SK-N-SH (cell line): Measurements from ENCODE around the gene LMAN1L. TPM values are rescaled to one million over a fixed set of nuclear protein-coding genes. Genes with fewer than 3 reads are reported as not detected.

Source experiments
- CTCF ChIA-PET: fragments of 300-600, 350-600 bp; formaldehyde crosslinking; extraction: SDS; loops from one replicate; lab custom pipeline; 2021; lab: Yijun Ruan, JAX
- POLR2A ChIA-PET: fragments of 350-600 bp; sonication (Branson Sonifier 250); formaldehyde crosslinking; extraction: SDS; loops from one replicate; lab custom pipeline; 2020; ENCODE audit warnings: antibody characterized with exemption, inconsistent platforms; lab: Yijun Ruan, JAX
- DNase-seq: peaks from one replicate; pipeline ENCODE4 v3.0.0; 2012
- H2AFZ ChIP-seq: fragments of 200-600 bp; sonication (generic); 2 replicates; pipeline ENCODE4 v1.8.1; 2016; ENCODE audit warnings: antibody characterized with exemption, mild to moderate bottlenecking, low read depth
- H3F3A ChIP-seq: fragments of 200-600 bp; sonication (generic); replicated peaks from 2 replicates; pipeline ENCODE3; 2016; ENCODE audit warnings: antibody characterized with exemption, mild to moderate bottlenecking; ENCODE audit not compliant: insufficient read depth
- H3K27ac ChIP-seq, 2 experiments: fragments of 200-500 bp in 1 of 2; fragments of 200-600 bp in 1 of 2; sonication (Bioruptor generic) in 1 of 2; sonication (generic), shearing (Covaris generic) in 1 of 2; 2 replicates each; pipeline versions ENCODE4 v1.5.1 to v1.6.1; 2014 to 2016; ENCODE audit warnings: low read depth in 2 of 2, inconsistent platforms in 1 of 2, low read length in 1 of 2, mild to moderate bottlenecking in 1 of 2, mixed read lengths in 1 of 2
- H3K27me3 ChIP-seq: fragments of 200-600 bp; sonication (generic), shearing (Covaris generic); 2 replicates; pipeline ENCODE4 v1.6.1; 2016; ENCODE audit warnings: mixed run types; ENCODE audit not compliant: insufficient read depth
- H3K36me3 ChIP-seq, 2 experiments: fragments of 200-500 bp in 1 of 2; fragments of 200-600 bp in 1 of 2; sonication (Bioruptor generic) in 1 of 2; sonication (generic) in 1 of 2; replicated peaks in 1 of 2; 2 replicates each; pipeline versions ENCODE3 to v1.5.1; 2014 to 2016; ENCODE audit warnings: low read length in 1 of 2, mild to moderate bottlenecking in 1 of 2; ENCODE audit not compliant: insufficient read depth in 2 of 2, control insufficient read depth in 1 of 2
- H3K4me1 ChIP-seq, 2 experiments: fragments of 200-500 bp in 1 of 2; fragments of 200-600 bp in 1 of 2; sonication (Bioruptor generic) in 1 of 2; sonication (generic), shearing (Covaris generic) in 1 of 2; 2 replicates each; pipeline versions ENCODE4 v1.5.1 to v1.6.1; 2014 to 2016; ENCODE audit warnings: low read depth in 1 of 2, low read length in 1 of 2, mixed run types in 1 of 2; ENCODE audit not compliant: insufficient read depth in 2 of 2, control insufficient read depth in 1 of 2
- H3K4me2 ChIP-seq: fragments of 200-600 bp; sonication (generic), shearing (Covaris generic); 2 replicates; pipeline ENCODE4 v1.6.1; 2017; ENCODE audit warnings: mixed run types
- H3K4me3 ChIP-seq, 2 experiments: fragments of 200-500 bp in 1 of 2; fragments of 200-600 bp in 1 of 2; sonication (Bioruptor generic) in 1 of 2; sonication (generic), shearing (Covaris generic) in 1 of 2; 2 replicates each; pipeline versions ENCODE4 v1.5.1 to v1.8.1; 2014 to 2016; ENCODE audit warnings: low read depth in 2 of 2, inconsistent platforms in 1 of 2, low read length in 1 of 2, mild to moderate bottlenecking in 1 of 2, mixed read lengths in 1 of 2, moderate library complexity in 1 of 2
- H3K79me2 ChIP-seq: fragments of 200-600 bp; sonication (generic); 2 replicates; pipeline ENCODE4 v1.8.1; 2017; ENCODE audit warnings: mild to moderate bottlenecking; ENCODE audit not compliant: insufficient read depth
- H3K9ac ChIP-seq: fragments of 200-600 bp; sonication (generic); 2 replicates; pipeline ENCODE4 v1.6.1; 2017; ENCODE audit warnings: mixed run types
- H3K9me2 ChIP-seq: fragments of 200-600 bp; sonication (generic); 2 replicates; pipeline ENCODE4 v1.6.1; 2017; ENCODE audit warnings: mixed run types
- H3K9me3 ChIP-seq: fragments of 200-600 bp; sonication (generic); 2 replicates; pipeline ENCODE4 v1.6.1; 2017; ENCODE audit warnings: mixed run types, mild to moderate bottlenecking, moderate library complexity
- H4K20me1 ChIP-seq: fragments of 200-600 bp; sonication (generic); 2 replicates; pipeline ENCODE4 v1.6.1; 2017; ENCODE audit warnings: mild to moderate bottlenecking, mixed run types; ENCODE audit not compliant: insufficient read depth
- CTCF ChIP-seq: fragments of 200-600 bp; sonication (generic); IDR thresholded peaks from 2 replicates; pipeline ENCODE4 v1.6.1; 2017; ENCODE audit warnings: antibody characterized with exemption, mild to moderate bottlenecking, moderate library complexity
- EZH2phosphoT487 ChIP-seq: fragments of 200-600 bp; sonication (generic); IDR thresholded peaks from 2 replicates; pipeline ENCODE4 v1.6.1; 2017; ENCODE audit warnings: low read depth, mixed run types, mild to moderate bottlenecking, antibody characterized with exemption, moderate library complexity, borderline replicate concordance
- FOSL2 ChIP-seq: IDR thresholded peaks from 2 replicates; pipeline ENCODE4 v1.4.0; 2012; ENCODE audit warnings: low read depth, mild to moderate bottlenecking, moderate library complexity, borderline replicate concordance
- FOXJ3 ChIP-seq: sonication (generic); formaldehyde crosslinking; IDR thresholded peaks from 2 replicates; pipeline ENCODE4 v1.5.1; 2020; ENCODE audit warnings: mild to moderate bottlenecking, missing genetic modification reagents
- FOXM1 ChIP-seq: IDR thresholded peaks from 2 replicates; pipeline ENCODE4 v1.4.0; 2012; ENCODE audit warnings: low read depth, mild to moderate bottlenecking
- GABPA ChIP-seq: IDR thresholded peaks from 2 replicates; pipeline ENCODE4 v1.4.0; 2012; ENCODE audit warnings: low read depth, mild to moderate bottlenecking
- GATA2 ChIP-seq: sonication (generic); formaldehyde crosslinking; IDR thresholded peaks from 2 replicates; pipeline ENCODE4 v1.5.0; 2020; ENCODE audit warnings: mild to moderate bottlenecking, missing genetic modification reagents
- JUND ChIP-seq: IDR thresholded peaks from 2 replicates; pipeline ENCODE4 v1.4.0; 2012
- MEF2A ChIP-seq: IDR thresholded peaks from 2 replicates; pipeline ENCODE4 v1.4.0; 2012; ENCODE audit warnings: low read depth, borderline replicate concordance
- MXI1 ChIP-seq: IDR thresholded peaks from 2 replicates; pipeline ENCODE4 v1.6.1; 2012; ENCODE audit warnings: mild to moderate bottlenecking, low read depth, low read length, improper control_type of control experiment
- NRF1 ChIP-seq: IDR thresholded peaks from 2 replicates; pipeline ENCODE4 v1.6.1; 2012; ENCODE audit warnings: low read depth, mild to moderate bottlenecking, low read length
- POLR2AphosphoS5 ChIP-seq: IDR thresholded peaks from 2 replicates; pipeline ENCODE4 v1.6.1; 2012; ENCODE audit warnings: low read depth, low read length
- RAD21 ChIP-seq: IDR thresholded peaks from 2 replicates; pipeline ENCODE4 v1.6.1; 2012; ENCODE audit warnings: mild to moderate bottlenecking, low read length
- RCOR1 ChIP-seq: fragments of 150-350 bp; IDR thresholded peaks from 2 replicates; pipeline ENCODE4 v1.6.1; 2017; ENCODE audit warnings: antibody characterized with exemption, low read length
- RFX5 ChIP-seq: IDR thresholded peaks from 2 replicates; pipeline ENCODE4 v1.6.1; 2012; ENCODE audit warnings: mild to moderate bottlenecking, improper control_type of control experiment, low read length
- RXRA ChIP-seq: IDR thresholded peaks from 2 replicates; pipeline ENCODE4 v1.4.0; 2012; ENCODE audit warnings: low read depth, mild to moderate bottlenecking, borderline replicate concordance
- SIN3A ChIP-seq: IDR thresholded peaks from 2 replicates; pipeline ENCODE4 v1.6.1; 2012; ENCODE audit warnings: low read depth, mild to moderate bottlenecking, low read length, moderate library complexity, borderline replicate concordance
- SMC3 ChIP-seq: IDR thresholded peaks from 2 replicates; pipeline ENCODE4 v1.6.1; 2012; ENCODE audit warnings: low read depth, low read length, improper control_type of control experiment
- TAF1 ChIP-seq: IDR thresholded peaks from 2 replicates; pipeline ENCODE4 v1.6.1; 2012; ENCODE audit warnings: low read depth, mild to moderate bottlenecking, low read length, moderate library complexity, borderline replicate concordance
- USF1 ChIP-seq: IDR thresholded peaks from 2 replicates; pipeline ENCODE4 v1.4.0; 2012; ENCODE audit warnings: low read depth, borderline replicate concordance
- ZBTB33 ChIP-seq: IDR thresholded peaks from 2 replicates; pipeline ENCODE4 v1.4.0; 2012; ENCODE audit warnings: low read depth, borderline replicate concordance
- WGBS: methylation state at CpG from one replicate; pipeline ENCODE4 v1.1.6; 2017; ENCODE audit warnings: low lambda C conversion rate; 5-methylcytosine and 5-hydroxymethylcytosine counted together
- polyA plus RNA-seq, 3 experiments: library from polyadenylated mRNA; depleted of rRNA; stranded (reverse); fragments of >200 nt; gene quantifications; 2 replicates each; pipeline ENCODE4 v1.2.3, GENCODE V29; 2012
- TF ChIP-seq, protein P1 (sequence below): IDR thresholded peaks from 2 replicates; pipeline ENCODE4 v1.4.0; 2012; ENCODE audit warnings: low read depth
- TF ChIP-seq, protein P2 (sequence below): IDR thresholded peaks from 2 replicates; pipeline ENCODE4; 2012

Gene LMAN1L
- polyA plus RNA-seq, 1 of the 3 experiments (the other 2 are of a cell fraction), result 0.02 TPM

GRCh38 chr15:74804935-74805334, 7.7 kb upstream of the LMAN1L start:
- POLR2A ChIA-PET, result no interaction called here
- no peak overlapping the region for H2AFZ ChIP-seq
- peaks cover 9% of the 10 kb centered on the region; the same call in 1 of the 2 replicates for H4K20me1 ChIP-seq
- no peaks in the 10 kb centered on the region for H3K27me3 ChIP-seq
- no peak overlapping the region for H3K27ac ChIP-seq
- no peaks in the 10 kb centered on the region for H3K79me2 ChIP-seq
- no peak overlapping the region for H3K4me2 ChIP-seq
- H3F3A ChIP-seq, result peaks cover 5% of the 10 kb centered on the region
- no peaks in the 10 kb centered on the region for H3K9me2 ChIP-seq
- 95% methylated on average over 5 of the region's 6 CpGs for WGBS
- CTCF ChIA-PET, result interaction anchor here (1.0 to 3.0 kb wide), 7 partner anchors 13 to 36 kb away, joined by 3 to 13 read pairs (median 6); partner anchors contain the start of gene CSK
- no peak for TF ChIP-seq POLR2AphosphoS5
- TF ChIP-seq SMC3, result no peak
- no peak for TF ChIP-seq RFX5
- TF ChIP-seq, protein P1, sequence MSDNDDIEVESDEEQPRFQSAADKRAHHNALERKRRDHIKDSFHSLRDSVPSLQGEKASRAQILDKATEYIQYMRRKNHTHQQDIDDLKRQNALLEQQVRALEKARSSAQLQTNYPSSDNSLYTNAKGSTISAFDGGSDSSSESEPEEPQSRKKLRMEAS, result no peak
- no peak for TF ChIP-seq JUND
- no peak for TF ChIP-seq RXRA
- no peak for TF ChIP-seq MEF2A
- TF ChIP-seq TAF1, result no peak
- no peak for TF ChIP-seq FOSL2
- TF ChIP-seq GATA2 (CRISPR knock-in tag), result no peak
- TF ChIP-seq SIN3A, result no peak
- TF ChIP-seq RCOR1, result no peak
- TF ChIP-seq NRF1, result no peak
- no peak for TF ChIP-seq EZH2phosphoT487
- TF ChIP-seq RAD21, result no peak
- no peak for TF ChIP-seq FOXJ3 (CRISPR knock-in tag)
- TF ChIP-seq, protein P2, sequence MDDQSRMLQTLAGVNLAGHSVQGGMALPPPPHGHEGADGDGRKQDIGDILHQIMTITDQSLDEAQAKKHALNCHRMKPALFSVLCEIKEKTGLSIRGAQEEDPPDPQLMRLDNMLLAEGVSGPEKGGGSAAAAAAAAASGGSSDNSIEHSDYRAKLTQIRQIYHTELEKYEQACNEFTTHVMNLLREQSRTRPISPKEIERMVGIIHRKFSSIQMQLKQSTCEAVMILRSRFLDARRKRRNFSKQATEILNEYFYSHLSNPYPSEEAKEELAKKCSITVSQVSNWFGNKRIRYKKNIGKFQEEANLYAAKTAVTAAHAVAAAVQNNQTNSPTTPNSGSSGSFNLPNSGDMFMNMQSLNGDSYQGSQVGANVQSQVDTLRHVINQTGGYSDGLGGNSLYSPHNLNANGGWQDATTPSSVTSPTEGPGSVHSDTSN, result no peak
- no peak overlapping the region for H3K9ac ChIP-seq
- H3K4me3 ChIP-seq, result no peak overlapping the region
- H3K36me3 ChIP-seq, result peaks cover 0 to 38% of the 10 kb centered on the region in 2 experiments
- H3K4me1 ChIP-seq, result no peaks in the 10 kb centered on the region
- DNase-seq, result no peak
- H3K9me3 ChIP-seq, result no peaks in the 10 kb centered on the region

- ChIA-PET CTCF (interaction anchor here (0.7 to 2.2 kb wide), 4 partner anchors 7 to 173 kb away, joined by 3 to 10 read pairs (median 4); no protein-coding TSS in a partner anchor), POLR2A (no interaction called here)
- Histone ChIP-seq H3K79me2 (no peaks in the 10 kb centered on the region), H3K27ac (no peak overlapping the region), H3K4me1 (no peaks in the 10 kb centered on the region), H3K9me2 (no peaks in the 10 kb centered on the region), H3F3A (peaks cover 5% of the 10 kb centered on the region), H3K4me2 (no peak overlapping the region), H3K9ac (no peak overlapping the region), H3K4me3 (no peak overlapping the region), H3K27me3 (no peaks in the 10 kb centered on the region), H3K9me3 (no peaks in the 10 kb centered on the region), H4K20me1 (no peaks in the 10 kb centered on the region), H2AFZ (no peak overlapping the region), H3K36me3 (peaks cover 0 to 17% of the 10 kb centered on the region in 2 experiments)
- TF ChIP-seq SMC3, result no peak
- no peak for TF ChIP-seq ZBTB33
- no peak for TF ChIP-seq CTCF
- no peak for TF ChIP-seq MEF2A
- TF ChIP-seq EZH2phosphoT487, result no peak
- no peak for TF ChIP-seq SIN3A
- no peak for TF ChIP-seq FOXM1
- no peak for TF ChIP-seq GABPA
- no peak for TF ChIP-seq USF1
- no peak for TF ChIP-seq MXI1
- TF ChIP-seq RCOR1, result no peak
- no peak for TF ChIP-seq FOXJ3 (CRISPR knock-in tag)
- 62% methylated on average over 4 of the region's 5 CpGs for WGBS
- DNase-seq, result no peak
Measured at GRCh38 chr15:74807282-74807681, 5.4 kb upstream of the LMAN1L start.
